CD4-positive, CD25-positive, alpha-beta regulatory T cell (primary cell): ENCODE results near the gene NFIX. TPM values are rescaled to one million over a fixed set of nuclear protein-coding genes. Genes with fewer than 3 reads are reported as not detected.

Experiments used
- ATAC-seq, 2 donors: fragments of 150-1000 bp; cut with Tn5 transposase; one replicate each; pipeline ENCODE4 v1.10.0; 2021; ENCODE audit warnings: low read depth in 2 of 2, moderate number of reproducible peaks in 2 of 2, moderate library complexity in 1 of 2
- DNase-seq, 3 donors: peaks; one replicate each; pipeline versions ENCODE4 v3.0.0 to v3.0.0-alpha.2; 2012 to 2022; ENCODE audit warnings: mixed read lengths in 1 of 3
- H3K27ac ChIP-seq: one replicate; pipeline ENCODE4 v1.7.0; 2013; ENCODE audit warnings: mild to moderate bottlenecking, low read length; ENCODE audit not compliant: insufficient read depth, poor library complexity, severe bottlenecking
- H3K27me3 ChIP-seq: one replicate; pipeline ENCODE4 v1.7.0; 2013; ENCODE audit warnings: low read length; ENCODE audit not compliant: control insufficient read depth, insufficient read depth
- H3K36me3 ChIP-seq: one replicate; pipeline ENCODE4 v1.7.0; 2013; ENCODE audit warnings: mild to moderate bottlenecking, low read length, moderate library complexity; ENCODE audit not compliant: control insufficient read depth, insufficient read depth
- H3K4me1 ChIP-seq: 2 replicates; pipeline ENCODE4 v1.7.0; 2013; ENCODE audit warnings: mild to moderate bottlenecking, low read length; ENCODE audit not compliant: insufficient read depth, control insufficient read depth, poor library complexity, severe bottlenecking
- H3K4me3 ChIP-seq: one replicate; pipeline ENCODE4 v1.7.0; 2013; ENCODE audit warnings: low read depth, mild to moderate bottlenecking, low read length, moderate library complexity
- H3K9me3 ChIP-seq, 2 experiments: 1 replicate in 1 of 2; 2 replicates in 1 of 2; pipeline ENCODE4 v1.7.0; 2013; ENCODE audit warnings: low read length in 2 of 2, mild to moderate bottlenecking in 1 of 2, moderate library complexity in 1 of 2; ENCODE audit not compliant: control insufficient read depth in 2 of 2
- H3K27ac Mint-ChIP-seq, 3 donors: one replicate each; pipeline ENCODE4 v1.8.0; 2020 to 2022; ENCODE audit warnings: mild to moderate bottlenecking in 3 of 3, mixed read lengths in 3 of 3, moderate library complexity in 2 of 3
- H3K27me3 Mint-ChIP-seq: one replicate; pipeline ENCODE4 v1.8.0; 2022; ENCODE audit warnings: mild to moderate bottlenecking, mixed read lengths
- H3K36me3 Mint-ChIP-seq: one replicate; pipeline ENCODE4 v1.8.0; 2020; ENCODE audit warnings: mixed read lengths
- H3K4me1 Mint-ChIP-seq, 4 donors: one replicate each; pipeline ENCODE4 v1.8.0; 2020 to 2022; ENCODE audit warnings: mixed read lengths in 4 of 4, mild to moderate bottlenecking in 1 of 4
- H3K4me3 Mint-ChIP-seq, 4 donors: one replicate each; pipeline ENCODE4 v1.8.0; 2020 to 2022; ENCODE audit warnings: mild to moderate bottlenecking in 4 of 4, mixed read lengths in 4 of 4, moderate library complexity in 3 of 4
- H3K9me3 Mint-ChIP-seq, 7 donors: one replicate each; pipeline ENCODE4 v1.8.0; 2020 to 2022; ENCODE audit warnings: mixed read lengths in 7 of 7, mild to moderate bottlenecking in 3 of 7, moderate library complexity in 2 of 7
- polyA plus RNA-seq, 4 donors: library from polyadenylated mRNA; unstranded; fragments of 300-500 nt; fragmentation: Illumina TruSeq; gene quantifications; one replicate each; pipeline ENCODE4 v1.2.3, GENCODE V29; 2021
- total RNA-seq: library from RNA; stranded (reverse); gene quantifications from one replicate; pipeline ENCODE4 v1.2.3, GENCODE V29; 2022

Gene NFIX
- total and polyA plus RNA-seq, 5 donors from 2014 or later = 0.15 to 1.2 TPM; not detected in 3

- Mint-ChIP-seq H3K36me3 (no peaks in the 10 kb centered on the region), H3K4me3 (no peak overlapping the region), H3K9me3 (no peaks in the 10 kb centered on the region), H3K4me1 (peaks cover 0 to 4% (median 0%) of the 10 kb centered on the region in 4 donors), H3K27ac (peak overlapping the region in 1 of 3 donors; percentile 40), H3K27me3 (peaks cover 9% of the 10 kb centered on the region)
- DNase-seq (no peak), ATAC-seq (no peak)
- no peaks in the 10 kb centered on the region for H3K9me3 ChIP-seq
- H3K4me1 ChIP-seq = peaks cover 12% of the 10 kb centered on the region
- H3K27ac ChIP-seq = no peak overlapping the region
- H3K4me3 ChIP-seq = no peak overlapping the region
- no peaks in the 10 kb centered on the region for H3K27me3 ChIP-seq
- H3K36me3 ChIP-seq = no peaks in the 10 kb centered on the region
Measured at GRCh38 chr19:12987190-12987589, 8.1 kb upstream of the NFIX start.

- Mint-ChIP-seq H3K27me3 (peaks cover 9% of the 10 kb centered on the region), H3K9me3 (no peaks in the 10 kb centered on the region), H3K4me1 (peaks cover 0 to 4% (median 0%) of the 10 kb centered on the region in 4 donors), H3K27ac (no peak overlapping the region), H3K4me3 (no peak overlapping the region), H3K36me3 (no peaks in the 10 kb centered on the region)
- DNase-seq = no peak
- ATAC-seq = no peak
- Histone ChIP-seq H3K27me3 (no peaks in the 10 kb centered on the region), H3K4me1 (peaks cover 12% of the 10 kb centered on the region), H3K9me3 (no peaks in the 10 kb centered on the region), H3K27ac (no peak overlapping the region), H3K36me3 (no peaks in the 10 kb centered on the region), H3K4me3 (no peak overlapping the region)
Measured at GRCh38 chr19:12987781-12988180, 7.5 kb upstream of the NFIX start.

GRCh38 chr19:12990431-12990830, 4.8 kb upstream of the NFIX start:
- H3K9me3 ChIP-seq = no peaks in the 10 kb centered on the region
- H3K4me1 ChIP-seq = no peaks in the 10 kb centered on the region
- Mint-ChIP-seq H3K36me3 (no peaks in the 10 kb centered on the region), H3K27ac (no peak overlapping the region), H3K4me1 (peaks cover 0 to 10% (median 3%) of the 10 kb centered on the region in 4 donors), H3K4me3 (no peak overlapping the region), H3K9me3 (peaks cover 0 to 3% (median 0%) of the 10 kb centered on the region in 7 donors), H3K27me3 (peaks cover 20% of the 10 kb centered on the region)
- H3K27me3 ChIP-seq = peaks cover 3% of the 10 kb centered on the region
- H3K4me3 ChIP-seq = no peak overlapping the region
- no peaks in the 10 kb centered on the region for H3K36me3 ChIP-seq
- ATAC-seq (no peak), DNase-seq (no peak)
- H3K27ac ChIP-seq = no peak overlapping the region

- peak overlapping the region in 1 of 3 donors; percentile 3 for H3K27ac Mint-ChIP-seq
- no peak overlapping the region for H3K4me3 ChIP-seq
- H3K36me3 Mint-ChIP-seq = no peaks in the 10 kb centered on the region
- no peaks in the 10 kb centered on the region for H3K9me3 ChIP-seq
- H3K27me3 ChIP-seq = peaks cover 3% of the 10 kb centered on the region
- no peak overlapping the region for H3K27ac ChIP-seq
- no peak overlapping the region for H3K4me3 Mint-ChIP-seq
- no peak for DNase-seq
- H3K4me1 Mint-ChIP-seq = peaks cover 0 to 10% (median 3%) of the 10 kb centered on the region in 4 donors
- H3K27me3 Mint-ChIP-seq = peaks cover 20% of the 10 kb centered on the region
- ATAC-seq = no peak
- peaks cover 0 to 3% (median 0%) of the 10 kb centered on the region in 7 donors for H3K9me3 Mint-ChIP-seq
- no peaks in the 10 kb centered on the region for H3K4me1 ChIP-seq
- no peaks in the 10 kb centered on the region for H3K36me3 ChIP-seq
Measured at GRCh38 chr19:12990853-12991252, 4.4 kb upstream of the NFIX start.

GRCh38 chr19:12991296-12991695, 4.0 kb upstream of the NFIX start:
- ATAC-seq (no peak), DNase-seq (no peak)
- peaks cover 0 to 3% (median 0%) of the 10 kb centered on the region in 7 donors for H3K9me3 Mint-ChIP-seq
- peaks cover 20% of the 10 kb centered on the region for H3K27me3 Mint-ChIP-seq
- Histone ChIP-seq H3K27me3 (peaks cover 3% of the 10 kb centered on the region), H3K4me1 (peaks cover 4% of the 10 kb centered on the region), H3K9me3 (no peaks in the 10 kb centered on the region), H3K27ac (no peak overlapping the region), H3K36me3 (no peaks in the 10 kb centered on the region), H3K4me3 (no peak overlapping the region)
- H3K27ac Mint-ChIP-seq = peak overlapping the region in 1 of 3 donors; percentile 3
- H3K36me3 Mint-ChIP-seq = no peaks in the 10 kb centered on the region
- no peak overlapping the region for H3K4me3 Mint-ChIP-seq
- H3K4me1 Mint-ChIP-seq = peaks cover 0 to 12% (median 3%) of the 10 kb centered on the region in 4 donors

DNA sequence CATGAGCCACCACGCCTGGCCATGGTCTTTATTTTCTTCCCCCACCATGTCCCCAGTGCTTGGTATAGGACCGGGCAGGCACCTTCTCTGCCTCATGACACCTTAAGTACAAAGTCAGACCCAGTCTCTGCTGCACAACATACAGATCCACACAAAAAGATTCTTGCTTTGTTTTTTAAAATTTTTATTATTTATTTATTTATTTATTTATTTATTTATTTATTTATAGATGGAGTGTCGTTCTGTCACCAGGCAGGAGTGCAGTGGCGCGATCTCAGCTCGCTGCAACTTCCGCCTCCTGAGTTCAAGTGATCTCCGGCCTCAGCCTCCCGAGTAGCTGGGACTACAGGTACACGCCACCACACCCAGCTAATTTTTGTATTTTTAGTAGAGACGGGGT, 2.5 kb upstream of the NFIX start:
- Mint-ChIP-seq H3K27ac (no peak overlapping the region), H3K4me3 (no peak overlapping the region), H3K36me3 (no peaks in the 10 kb centered on the region), H3K4me1 (peaks cover 0 to 17% (median 6%) of the 10 kb centered on the region in 4 donors), H3K27me3 (peaks cover 17% of the 10 kb centered on the region), H3K9me3 (peaks cover 0 to 3% (median 0%) of the 10 kb centered on the region in 7 donors)
- Histone ChIP-seq H3K27ac (no peak overlapping the region), H3K27me3 (peaks cover 3% of the 10 kb centered on the region), H3K9me3 (no peaks in the 10 kb centered on the region), H3K36me3 (no peaks in the 10 kb centered on the region), H3K4me1 (peaks cover 6% of the 10 kb centered on the region), H3K4me3 (no peak overlapping the region)
- ATAC-seq (no peak), DNase-seq (no peak)

DNA sequence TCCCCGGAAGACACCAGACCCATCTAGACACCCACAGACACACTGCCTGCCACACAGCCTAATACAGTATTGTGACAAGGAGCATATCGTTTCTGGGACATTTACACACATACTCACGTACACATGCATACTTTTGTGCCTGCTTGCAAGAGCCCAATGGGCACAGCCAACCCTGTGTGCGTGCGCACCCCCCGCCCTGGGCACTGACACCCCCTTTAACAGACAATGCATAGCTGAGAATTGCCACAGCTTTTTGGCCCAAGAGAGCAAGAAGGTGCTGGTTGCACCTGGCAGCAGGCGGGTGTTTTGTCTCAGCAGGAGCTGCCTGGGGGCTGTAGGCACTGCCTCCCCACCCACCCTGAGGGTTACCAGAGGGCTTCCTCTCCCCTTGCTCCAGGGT, 1.7 kb upstream of the NFIX start:
- Histone ChIP-seq H3K27ac (no peak overlapping the region), H3K27me3 (peaks cover 3% of the 10 kb centered on the region), H3K36me3 (no peaks in the 10 kb centered on the region), H3K4me3 (no peak overlapping the region), H3K4me1 (peaks cover 6% of the 10 kb centered on the region), H3K9me3 (no peaks in the 10 kb centered on the region)
- peaks cover under 1% of the 10 kb centered on the region for H3K36me3 Mint-ChIP-seq
- H3K9me3 Mint-ChIP-seq = peaks cover 0 to 3% (median 0%) of the 10 kb centered on the region in 7 donors
- peaks cover 0 to 17% (median 6%) of the 10 kb centered on the region in 4 donors for H3K4me1 Mint-ChIP-seq
- H3K27ac Mint-ChIP-seq = peak overlapping the region in 1 of 3 donors; percentile 35
- DNase-seq = no peak
- no peak for ATAC-seq
- H3K27me3 Mint-ChIP-seq = peaks cover 22% of the 10 kb centered on the region
- H3K4me3 Mint-ChIP-seq = peak overlapping the region; percentile 59 to 97 (median 74)
